Mesenchymal stem cell (in vitro differentiated cells and primary cell): Measurements from ENCODE around the gene GALE.

Experiments used
- DNase-seq: peaks from one replicate; pipeline ENCODE4 v3.0.0-alpha.2; 2013
- H2AFZ ChIP-seq: one replicate; pipeline ENCODE4 v1.6.1; 2013; ENCODE audit warnings: low read depth, mild to moderate bottlenecking, control low read depth, inconsistent platforms, low read length, moderate library complexity
- H2AK5ac ChIP-seq: 2 replicates; pipeline ENCODE4 v1.6.1; 2013; ENCODE audit warnings: low read length, moderate library complexity, mild to moderate bottlenecking, inconsistent platforms; ENCODE audit not compliant: severe bottlenecking
- H2BK120ac ChIP-seq: one replicate; pipeline ENCODE4 v1.6.1; 2013; ENCODE audit warnings: low read depth, mild to moderate bottlenecking, inconsistent platforms, low read length, moderate library complexity
- H2BK12ac ChIP-seq, 2 experiments: one replicate each; pipeline ENCODE4 v1.6.1; 2013; ENCODE audit warnings: inconsistent platforms in 2 of 2, low read length in 2 of 2, mild to moderate bottlenecking in 2 of 2, moderate library complexity in 2 of 2, control low read depth in 1 of 2
- H2BK15ac ChIP-seq: one replicate; pipeline ENCODE4 v1.6.1; 2013; ENCODE audit warnings: mild to moderate bottlenecking, low read depth, inconsistent platforms; ENCODE audit not compliant: poor library complexity, severe bottlenecking
- H2BK5ac ChIP-seq: 2 replicates; pipeline ENCODE4 v1.6.1; 2013; ENCODE audit warnings: low read depth, mild to moderate bottlenecking, low read length, control low read depth, inconsistent platforms; ENCODE audit not compliant: poor library complexity, severe bottlenecking
- H3K14ac ChIP-seq, 2 experiments: one replicate each; pipeline ENCODE4 v1.6.1; 2013; ENCODE audit warnings: inconsistent platforms in 2 of 2, low read length in 2 of 2, control low read depth in 1 of 2, mild to moderate bottlenecking in 1 of 2, moderate library complexity in 1 of 2
- H3K18ac ChIP-seq, 2 experiments: one replicate each; pipeline ENCODE4 v1.6.1; 2013; ENCODE audit warnings: inconsistent platforms in 2 of 2, low read length in 2 of 2, control low read depth in 1 of 2, low read depth in 1 of 2, mild to moderate bottlenecking in 1 of 2
- H3K23ac ChIP-seq, 2 experiments: one replicate each; pipeline ENCODE4 v1.6.1; 2013; ENCODE audit warnings: inconsistent platforms in 2 of 2, low read length in 2 of 2, mild to moderate bottlenecking in 2 of 2, moderate library complexity in 2 of 2, control low read depth in 1 of 2
- H3K27ac ChIP-seq: 2 replicates; pipeline ENCODE4 v1.5.1; 2013; ENCODE audit warnings: mild to moderate bottlenecking, moderate library complexity, low read length, control low read depth, inconsistent platforms; ENCODE audit not compliant: poor library complexity, severe bottlenecking
- H3K27me3 ChIP-seq, 2 experiments: 2 replicates each; pipeline versions ENCODE4 v1.6.1 to v1.7.0; 2013; ENCODE audit warnings: low read length in 2 of 2, mild to moderate bottlenecking in 2 of 2, moderate library complexity in 2 of 2, control low read depth in 1 of 2, inconsistent platforms in 1 of 2; ENCODE audit not compliant: control insufficient read depth in 1 of 2, insufficient read depth in 1 of 2
- H3K36me3 ChIP-seq, 2 experiments: 2 replicates each; pipeline versions ENCODE4 v1.6.1 to v1.7.0; 2013; ENCODE audit warnings: low read length in 2 of 2, control low read depth in 1 of 2, inconsistent platforms in 1 of 2, low read depth in 1 of 2, mild to moderate bottlenecking in 1 of 2; ENCODE audit not compliant: insufficient read depth in 2 of 2, control insufficient read depth in 1 of 2
- H3K4ac ChIP-seq, 2 experiments: one replicate each; pipeline ENCODE4 v1.6.1; 2013; ENCODE audit warnings: inconsistent platforms in 2 of 2, low read length in 2 of 2, mild to moderate bottlenecking in 2 of 2, moderate library complexity in 2 of 2, control low read depth in 1 of 2, low read depth in 1 of 2
- H3K4me1 ChIP-seq: 2 replicates; pipeline ENCODE4 v1.6.1; 2013; ENCODE audit warnings: low read depth, low read length, control low read depth; ENCODE audit not compliant: control insufficient read depth, insufficient read depth
- H3K4me2 ChIP-seq: 2 replicates; pipeline ENCODE4 v1.6.1; 2013; ENCODE audit warnings: low read length, mild to moderate bottlenecking, inconsistent platforms; ENCODE audit not compliant: poor library complexity, severe bottlenecking
- H3K4me3 ChIP-seq, 2 experiments: 2 replicates each; pipeline versions ENCODE4 v1.5.1 to v1.7.0; 2013; ENCODE audit warnings: low read length in 2 of 2, mild to moderate bottlenecking in 2 of 2, control low read depth in 1 of 2, low read depth in 1 of 2; ENCODE audit not compliant: insufficient read depth in 1 of 2
- H3K79me1 ChIP-seq: replicated peaks from 2 replicates; pipeline ENCODE4 v1.6.1; 2013; ENCODE audit warnings: mild to moderate bottlenecking, control low read depth, low read length, inconsistent platforms; ENCODE audit not compliant: poor library complexity, severe bottlenecking
- H3K9ac ChIP-seq: 2 replicates; pipeline ENCODE4 v1.7.0; 2013; ENCODE audit warnings: mild to moderate bottlenecking, low read length, moderate library complexity
- H3K9me3 ChIP-seq: 2 replicates; pipeline ENCODE4 v1.7.0; 2013; ENCODE audit warnings: mild to moderate bottlenecking, low read length; ENCODE audit not compliant: control insufficient read depth
- H4K8ac ChIP-seq: one replicate; pipeline ENCODE4 v1.6.1; 2013; ENCODE audit warnings: inconsistent platforms, mild to moderate bottlenecking, low read length, moderate library complexity
- H4K91ac ChIP-seq: one replicate; pipeline ENCODE4 v1.6.1; 2013; ENCODE audit warnings: mild to moderate bottlenecking, low read length, inconsistent platforms
- WGBS: methylation state at CpG from one replicate; pipeline ENCODE4 v1.1.7; 2013; ENCODE audit warnings: mixed read lengths; 5-methylcytosine and 5-hydroxymethylcytosine counted together

The GALE gene

GRCh38 chr1:23793018-23793781 lies 7.4 kb downstream of the GALE start:
- WGBS: 94% methylated on average over 16 of the region's 16 CpGs
- H3K4me3 ChIP-seq: no peak overlapping the region
- H3K4ac ChIP-seq: no peak overlapping the region
- H3K27ac ChIP-seq: no peak overlapping the region
- peak overlapping the region; percentile 94 for H3K9ac ChIP-seq
- H4K91ac ChIP-seq: no peak overlapping the region
- H2BK120ac ChIP-seq: no peak overlapping the region
- no peak overlapping the region for H3K4me2 ChIP-seq
- H2BK12ac ChIP-seq: peak overlapping the region in 1 of 2 experiments; percentile 15
- no peak overlapping the region for H2BK15ac ChIP-seq
- no peak overlapping the region for H2BK5ac ChIP-seq
- H3K27me3 ChIP-seq: no peaks in the 10 kb centered on the region
- H3K14ac ChIP-seq: no peak overlapping the region
- H4K8ac ChIP-seq: no peak overlapping the region
- no peak overlapping the region for H2AFZ ChIP-seq
- peak; percentile 43 for DNase-seq
- peaks cover 44 to 54% of the 10 kb centered on the region in 2 experiments for H3K36me3 ChIP-seq
- H3K9me3 ChIP-seq: no peaks in the 10 kb centered on the region
- H3K4me1 ChIP-seq: peaks cover 36% of the 10 kb centered on the region
- peaks cover 28% of the 10 kb centered on the region for H3K79me1 ChIP-seq
- no peak overlapping the region for H3K18ac ChIP-seq
- H2AK5ac ChIP-seq: no peak overlapping the region
- H3K23ac ChIP-seq: no peak overlapping the region

DNA sequence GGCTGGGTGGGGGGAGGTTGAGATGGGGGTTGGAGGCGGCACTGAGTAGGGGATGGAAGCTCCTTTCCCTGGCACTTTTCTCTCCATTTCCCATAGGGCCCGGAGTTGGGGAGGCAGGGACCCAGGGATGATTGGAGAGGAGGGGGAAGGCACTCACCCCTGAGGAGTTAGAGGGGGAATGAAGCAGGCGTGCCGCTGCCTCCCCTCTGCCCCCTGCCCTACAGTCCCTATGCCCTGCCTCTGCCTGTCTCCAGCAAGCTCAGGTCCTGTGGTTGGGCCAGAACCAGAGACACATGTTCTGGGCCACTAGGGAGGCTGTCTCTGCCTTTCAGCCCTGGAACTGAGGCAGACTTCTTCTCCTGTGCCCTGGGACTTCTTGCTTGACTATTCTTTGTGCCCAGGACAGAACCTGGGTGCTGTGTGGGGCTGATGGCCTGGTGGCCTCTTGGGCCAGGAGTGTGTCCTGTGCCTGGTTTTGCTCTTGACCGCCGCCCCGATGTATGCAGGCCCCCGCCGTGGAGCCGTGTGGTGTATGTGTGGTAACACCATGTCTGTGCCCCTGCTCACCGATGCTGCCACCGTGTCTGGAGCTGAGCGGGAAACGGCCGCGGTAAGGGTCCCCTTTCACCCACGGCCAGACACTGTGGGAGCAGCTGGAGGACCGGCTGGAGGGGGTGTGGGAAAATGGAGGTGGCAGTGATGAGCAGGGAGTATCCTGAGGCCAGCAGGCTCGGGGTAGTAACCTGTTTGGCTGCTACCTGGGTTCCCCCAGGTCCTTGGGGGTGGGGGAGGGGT lies 8.2 kb downstream of the GALE start:
- H2BK120ac ChIP-seq: no peak overlapping the region
- WGBS: 83% methylated on average over 17 of the region's 19 CpGs
- peak overlapping the region in 1 of 2 experiments; percentile 16 for H2BK12ac ChIP-seq
- peak overlapping the region in 1 of 2 experiments; percentile 68 for H3K23ac ChIP-seq
- H2AFZ ChIP-seq: no peak overlapping the region
- no peak overlapping the region for H2BK15ac ChIP-seq
- no peak overlapping the region for H3K18ac ChIP-seq
- no peak overlapping the region for H3K4ac ChIP-seq
- peak overlapping the region; percentile 18 for H2AK5ac ChIP-seq
- H3K4me1 ChIP-seq: peaks cover 33% of the 10 kb centered on the region
- H3K79me1 ChIP-seq: peaks cover 20% of the 10 kb centered on the region
- H3K4me3 ChIP-seq: peak overlapping the region; percentile 82 to 99
- peaks cover 44 to 50% of the 10 kb centered on the region in 2 experiments for H3K36me3 ChIP-seq
- H4K8ac ChIP-seq: no peak overlapping the region
- DNase-seq: no peak
- no peaks in the 10 kb centered on the region for H3K9me3 ChIP-seq
- H3K27ac ChIP-seq: peak overlapping the region; percentile 1
- no peak overlapping the region for H2BK5ac ChIP-seq
- peak overlapping the region; percentile 64 for H3K4me2 ChIP-seq
- peak overlapping the region; percentile 46 for H4K91ac ChIP-seq
- peak overlapping the region in 1 of 2 experiments; percentile 15 for H3K14ac ChIP-seq
- H3K27me3 ChIP-seq: no peaks in the 10 kb centered on the region
- H3K9ac ChIP-seq: peak overlapping the region; percentile 94

GRCh38 chr1:23791516-23792047 lies 9.0 kb downstream of the GALE start:
- Histone ChIP-seq H4K8ac (no peak overlapping the region), H2AFZ (peak overlapping the region; percentile 55), H3K4me1 (peaks cover 30% of the 10 kb centered on the region), H3K4ac (peak overlapping the region; percentile 41 to 63), H3K36me3 (peaks cover 45 to 46% of the 10 kb centered on the region in 2 experiments), H2BK12ac (no peak overlapping the region), H3K9ac (peak overlapping the region; percentile 94), H4K91ac (no peak overlapping the region), H3K27me3 (no peaks in the 10 kb centered on the region), H3K4me2 (peak overlapping the region; percentile 64), H3K9me3 (no peaks in the 10 kb centered on the region), H2AK5ac (peak overlapping the region; percentile 1), H3K27ac (peak overlapping the region; percentile 0), H3K79me1 (peaks cover 18% of the 10 kb centered on the region), H2BK120ac (peak overlapping the region; percentile 78), H3K14ac (peak overlapping the region in 1 of 2 experiments; percentile 57), H3K18ac (peak overlapping the region; percentile 7 to 80), H3K4me3 (peak overlapping the region; percentile 82 to 99), H3K23ac (peak overlapping the region in 1 of 2 experiments; percentile 84), H2BK5ac (peak overlapping the region; percentile 49), H2BK15ac (no peak overlapping the region)
- no peak for DNase-seq
- under 1% methylated on average over 15 of the region's 15 CpGs for WGBS
